GM10266 (cell line): ENCODE data around the gene CALB2.

Experiments used
- DNase-seq: peaks from one replicate; pipeline ENCODE4 v3.0.0; 2012; ENCODE audit errors: extremely low spot score
- CTCF ChIP-seq: IDR thresholded peaks from 2 replicates; pipeline ENCODE4 v1.5.1; 2012; ENCODE audit warnings: mild to moderate bottlenecking, low read depth; ENCODE audit not compliant: control insufficient read depth, insufficient read depth; ENCODE audit errors: missing control alignments

The CALB2 gene

DNA sequence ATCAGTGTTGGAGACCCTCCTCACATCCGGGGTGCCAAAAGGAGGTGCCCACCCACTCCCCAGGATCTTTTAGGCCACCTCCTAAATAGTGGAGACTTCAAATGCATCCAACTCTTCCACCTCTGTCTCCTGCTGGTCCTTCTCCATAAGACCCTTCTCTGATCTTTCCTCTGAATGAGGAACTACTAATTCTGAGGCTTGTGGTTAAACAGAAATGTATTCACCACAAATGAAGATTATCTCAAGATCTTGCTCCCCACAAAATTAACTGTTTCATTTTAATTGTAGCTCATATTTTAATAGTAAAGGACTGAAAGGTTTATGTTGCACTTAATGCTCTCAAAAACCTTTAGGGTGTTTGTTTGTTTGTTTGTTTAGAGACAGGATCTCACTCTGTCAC is 49.2 kb downstream of the CALB2 start:
- DNase-seq = no peak
- no peak for TF ChIP-seq CTCF

- no peak for TF ChIP-seq CTCF
- no peak for DNase-seq
These were observed 50.0 kb downstream of the CALB2 start for GRCh38 chr16:71408536-71408935.

- DNase-seq = no peak
- TF ChIP-seq CTCF = no peak
These were observed 50.7 kb downstream of the CALB2 start for GRCh38 chr16:71409011-71409775.

GRCh38 chr16:71410146-71410545 is 51.6 kb downstream of the CALB2 start:
- no peak for DNase-seq
- TF ChIP-seq CTCF = no peak

DNA sequence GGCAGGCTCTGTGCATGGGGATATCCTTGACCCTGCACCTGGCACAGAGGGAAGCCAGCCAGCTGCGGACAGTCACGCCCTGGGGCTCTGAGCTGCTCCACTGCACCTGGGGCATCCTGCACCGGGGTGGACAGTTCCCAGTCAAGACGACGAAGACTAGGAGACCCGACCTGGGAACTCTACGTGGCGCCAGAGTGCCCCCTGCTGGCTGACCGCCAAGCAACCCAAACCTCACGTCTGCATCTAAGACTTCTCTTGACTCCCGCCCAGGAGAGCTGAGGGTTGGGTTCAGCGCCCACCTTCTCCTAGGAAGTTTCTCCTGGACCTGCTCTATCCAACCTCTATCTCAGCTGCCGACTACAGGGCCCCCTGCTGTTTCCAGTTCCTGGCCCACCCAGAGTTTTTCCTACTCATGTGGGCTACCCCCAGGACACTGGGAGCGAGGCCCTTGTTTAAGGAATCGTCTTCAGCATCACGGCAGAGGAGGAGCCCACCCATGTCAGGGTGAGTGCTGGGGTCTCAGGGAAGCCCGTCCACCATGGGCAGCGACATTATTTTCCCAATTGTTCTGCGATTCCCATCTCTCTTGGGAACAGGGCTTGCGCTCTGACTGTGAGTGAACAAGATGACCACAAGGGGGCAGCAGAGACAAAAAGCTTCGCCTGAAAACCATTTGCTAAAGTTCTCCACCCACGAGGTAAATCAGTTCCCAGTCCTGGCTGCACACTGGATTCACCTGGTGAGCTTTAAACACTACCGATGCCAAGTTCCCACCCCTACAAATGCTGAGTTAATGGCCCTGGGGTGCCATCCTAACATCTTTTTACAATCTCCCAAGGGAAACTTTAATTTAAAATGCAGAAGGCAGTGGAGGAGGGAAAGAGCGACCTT is 54.0 kb downstream of the CALB2 start:
- peak; percentile 87 for TF ChIP-seq CTCF
- peak; percentile 82 for DNase-seq

DNA sequence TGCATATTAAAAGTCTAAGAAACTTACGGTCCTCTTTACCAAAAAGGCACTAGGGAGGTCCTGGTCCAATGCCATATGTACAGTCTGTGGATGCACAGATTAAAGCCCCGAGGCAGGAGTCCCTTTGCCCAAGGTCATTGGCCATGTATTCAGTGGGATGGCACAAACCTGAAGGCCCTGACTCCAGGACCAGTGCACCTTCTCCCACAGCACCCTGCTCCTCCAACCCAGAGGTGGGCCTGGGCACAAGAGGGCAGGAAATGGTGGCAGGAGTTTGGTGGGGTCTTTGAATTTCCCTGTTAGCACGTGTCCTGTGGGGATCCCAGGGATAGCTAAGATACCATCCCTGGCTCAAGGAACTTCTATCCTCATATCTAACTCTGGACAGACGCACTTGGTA is 54.8 kb downstream of the CALB2 start:
- DNase-seq = no peak
- TF ChIP-seq CTCF = no peak

DNA sequence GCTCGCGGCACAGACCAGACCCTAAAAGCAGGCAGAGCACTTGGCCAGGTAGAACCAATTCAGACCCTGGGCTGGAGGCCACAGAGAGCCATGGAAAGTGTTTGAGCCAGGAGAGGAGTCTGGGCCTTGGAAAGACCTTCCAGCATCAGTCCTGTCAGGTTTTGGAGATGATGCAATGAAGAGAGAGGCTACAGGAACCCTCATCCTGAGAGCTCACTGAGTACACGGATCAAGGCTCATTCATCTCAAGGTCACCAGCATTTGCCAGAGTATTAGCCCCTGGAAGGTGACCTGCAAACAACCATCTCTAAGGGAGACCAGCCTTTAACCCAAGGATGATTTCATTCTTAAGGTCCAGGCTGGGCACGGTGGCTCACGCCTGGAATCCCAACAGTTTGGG is 55.5 kb downstream of the CALB2 start:
- TF ChIP-seq CTCF = no peak
- DNase-seq = no peak
